GM19455 (cell line): ENCODE results near the gene HEATR9.
"Not testable (repeated sequence)": the region's sequence is repeated elsewhere in the genome, so short reads cannot be mapped to it uniquely, and the experiment has no call there.

Experiments
- ATAC-seq: cut with Tn5 transposase; IDR thresholded peaks from one replicate; pipeline ENCODE4 v1.9.1; 2021; ENCODE audit not compliant: unreplicated experiment

Gene HEATR9, protein sequence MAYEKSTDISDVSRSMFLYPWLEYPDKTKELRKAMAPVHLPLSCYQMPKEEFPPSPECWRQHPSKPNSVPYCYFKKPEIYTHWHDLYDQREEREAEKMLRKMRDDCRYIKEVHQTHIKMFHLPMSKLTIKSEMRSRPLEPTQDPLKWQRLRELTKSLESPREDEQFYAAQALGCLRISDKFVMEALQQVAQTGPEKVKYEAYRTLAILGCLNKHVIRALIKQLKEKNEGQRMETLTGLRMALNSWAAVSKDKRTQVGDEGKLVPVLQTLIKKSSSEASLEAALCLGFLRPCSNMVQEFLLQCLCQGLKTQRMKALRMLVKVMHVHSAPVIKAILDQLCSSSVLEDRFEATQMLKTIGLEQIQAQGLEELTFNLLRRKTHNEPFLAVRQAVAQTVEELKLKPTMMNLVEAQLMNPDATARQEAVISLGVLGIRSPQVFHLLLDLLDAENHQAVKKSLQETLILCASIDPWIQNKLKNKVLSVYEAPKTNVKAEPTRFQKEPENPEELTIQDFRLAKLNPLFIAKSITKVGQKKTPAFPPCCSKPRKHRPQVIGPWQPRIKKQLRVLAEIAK

GRCh38 chr17:35868737-35869136 is at the start of gene HEATR9:
HEATR9 (minus strand) TSS chr17:35868891; CDS start chr17:35868742, 149 bp downstream.
- ATAC-seq, result no peak

- no peak for ATAC-seq
These were observed 49.0 kb upstream of the HEATR9 start for GRCh38 chr17:35917519-35918213.

DNA sequence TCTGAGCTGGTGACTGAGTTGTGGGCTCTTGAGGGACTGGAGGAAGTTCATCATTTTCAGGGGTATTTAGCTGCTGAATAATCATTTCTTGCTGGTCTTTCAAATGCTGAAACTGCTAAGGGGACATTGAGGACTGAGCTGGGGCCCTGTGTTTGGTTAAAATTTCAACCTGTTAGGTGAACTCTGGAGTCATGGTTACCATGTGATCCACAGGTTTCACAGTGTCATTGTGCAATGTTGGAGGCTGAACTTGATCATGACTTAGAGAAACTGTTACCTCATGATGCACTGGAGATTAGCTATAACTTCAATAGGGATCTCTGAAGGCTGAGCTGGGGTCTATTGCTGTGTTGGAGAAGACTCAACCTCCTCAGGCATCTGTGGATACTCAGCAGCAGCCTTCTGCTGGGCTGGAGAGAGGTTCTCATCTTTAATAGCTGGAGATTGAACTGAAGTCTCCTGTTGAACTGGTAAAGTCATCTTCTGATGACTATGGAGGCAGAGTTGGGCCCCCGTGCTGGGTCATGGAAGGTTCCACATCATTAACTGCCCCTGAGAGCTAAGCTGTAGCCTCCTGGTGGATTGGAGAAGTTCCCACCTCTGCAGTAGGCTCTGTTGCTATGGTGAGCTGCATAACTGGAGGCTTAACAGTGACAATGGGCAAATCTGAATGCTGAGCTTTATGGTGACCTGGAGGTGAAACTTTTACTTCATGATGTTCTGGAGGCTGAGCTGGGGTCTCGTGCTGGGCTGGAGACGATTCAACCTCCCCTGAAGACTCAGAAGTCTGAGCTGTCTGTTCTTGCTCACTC is 46.7 kb upstream of the HEATR9 start:
- no peak for ATAC-seq

DNA sequence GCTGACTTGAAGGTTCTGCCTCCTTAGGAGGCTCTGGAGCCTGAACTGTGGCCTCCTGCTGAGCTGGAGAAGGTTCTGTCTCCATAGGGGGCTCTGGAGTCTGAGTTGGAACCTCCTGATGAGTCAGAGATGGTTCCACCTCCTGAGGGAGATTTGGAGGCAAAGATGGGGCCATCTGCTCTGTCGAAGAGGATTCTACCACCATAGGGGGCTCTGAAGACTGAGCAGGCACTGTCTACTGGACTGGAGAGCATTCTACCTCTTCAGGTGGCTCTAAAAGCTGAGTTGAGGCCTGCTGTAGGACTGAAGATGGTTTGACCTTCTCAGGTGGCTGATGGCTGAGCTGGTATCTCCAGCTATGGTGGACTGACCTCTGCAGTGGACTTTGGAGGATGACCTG is 45.7 kb upstream of the HEATR9 start:
- no peak for ATAC-seq

- ATAC-seq, result no peak
These were observed 44.9 kb upstream of the HEATR9 start for GRCh38 chr17:35913609-35914008.

DNA sequence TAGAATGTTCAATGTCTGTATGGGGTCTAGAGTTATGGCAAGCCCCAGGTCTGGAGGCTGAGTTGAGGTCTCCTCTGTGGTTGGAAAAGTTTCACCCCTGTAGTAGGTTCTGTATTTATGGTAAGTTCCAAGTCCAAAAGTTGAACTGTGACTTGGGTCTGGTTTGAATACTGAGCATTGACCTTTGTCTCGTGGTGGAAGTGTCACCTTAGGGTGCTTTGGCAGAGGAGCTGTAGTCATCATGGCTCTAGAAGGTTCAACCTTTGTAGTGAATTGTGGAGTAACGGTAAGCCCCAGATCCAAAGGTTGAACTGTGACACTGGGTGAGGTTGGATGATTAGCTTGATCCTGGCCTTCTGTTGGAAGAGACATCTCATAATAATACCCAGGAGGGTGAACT is 44.3 kb upstream of the HEATR9 start:
- ATAC-seq, result no peak

- no peak for ATAC-seq
These were observed 43.7 kb upstream of the HEATR9 start for GRCh38 chr17:35912339-35912912.

DNA sequence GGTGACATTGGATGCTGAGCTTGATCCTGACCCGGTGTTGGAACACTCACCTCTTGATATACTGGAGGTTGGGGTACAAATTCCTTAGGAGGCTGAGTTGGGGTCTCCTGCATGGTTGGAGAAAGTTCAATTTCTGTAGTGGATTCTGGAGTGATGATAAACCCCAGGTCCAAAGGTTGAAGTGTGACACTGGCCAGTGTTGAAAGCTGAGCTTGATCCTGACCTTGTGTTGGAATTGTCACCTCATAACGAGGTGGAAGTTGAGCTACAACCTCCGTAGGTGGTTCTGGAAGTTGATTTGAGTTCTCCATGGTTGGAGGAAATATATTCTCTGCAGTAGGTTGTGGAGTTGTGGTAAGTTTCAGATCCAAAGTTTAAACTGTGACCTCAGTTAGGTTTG is 40.7 kb upstream of the HEATR9 start:
- ATAC-seq, result no peak

- no peak for ATAC-seq
These were observed 39.0 kb upstream of the HEATR9 start for GRCh38 chr17:35907691-35908090.

DNA sequence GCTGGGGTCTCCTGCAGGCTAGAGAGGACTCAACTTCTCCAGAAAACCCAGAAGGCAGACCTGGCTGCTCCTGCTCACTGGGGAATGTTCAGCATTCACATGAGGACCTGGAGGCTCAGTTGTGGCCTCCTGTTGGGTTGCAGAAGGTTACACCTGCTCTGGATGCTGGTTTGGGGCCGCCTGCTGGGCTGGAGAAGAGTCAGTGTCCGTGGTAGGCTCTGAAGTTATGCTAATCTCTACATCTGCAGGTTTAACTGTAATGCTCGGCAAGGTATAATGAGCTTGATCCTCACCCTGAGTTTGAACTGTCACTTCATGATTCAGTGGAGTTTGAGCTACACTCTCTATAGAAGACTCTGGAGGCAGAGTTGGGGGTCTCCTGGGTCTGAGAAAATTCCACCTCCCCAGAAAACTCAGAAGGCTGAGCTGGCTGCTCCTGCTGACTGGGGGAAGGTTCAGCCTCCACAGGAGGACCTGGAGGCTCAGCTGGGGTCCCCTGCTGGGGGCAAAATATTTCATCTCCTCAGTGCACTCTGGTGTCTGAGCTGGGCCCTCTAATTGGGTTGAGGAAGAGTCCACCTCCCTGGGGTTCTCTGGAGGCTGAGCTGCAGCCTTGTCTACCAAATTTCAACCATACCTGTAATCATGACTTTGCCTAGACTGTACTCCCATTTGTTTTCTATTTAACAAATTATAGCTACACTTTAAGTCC is 38.4 kb upstream of the HEATR9 start:
- no peak for ATAC-seq

DNA sequence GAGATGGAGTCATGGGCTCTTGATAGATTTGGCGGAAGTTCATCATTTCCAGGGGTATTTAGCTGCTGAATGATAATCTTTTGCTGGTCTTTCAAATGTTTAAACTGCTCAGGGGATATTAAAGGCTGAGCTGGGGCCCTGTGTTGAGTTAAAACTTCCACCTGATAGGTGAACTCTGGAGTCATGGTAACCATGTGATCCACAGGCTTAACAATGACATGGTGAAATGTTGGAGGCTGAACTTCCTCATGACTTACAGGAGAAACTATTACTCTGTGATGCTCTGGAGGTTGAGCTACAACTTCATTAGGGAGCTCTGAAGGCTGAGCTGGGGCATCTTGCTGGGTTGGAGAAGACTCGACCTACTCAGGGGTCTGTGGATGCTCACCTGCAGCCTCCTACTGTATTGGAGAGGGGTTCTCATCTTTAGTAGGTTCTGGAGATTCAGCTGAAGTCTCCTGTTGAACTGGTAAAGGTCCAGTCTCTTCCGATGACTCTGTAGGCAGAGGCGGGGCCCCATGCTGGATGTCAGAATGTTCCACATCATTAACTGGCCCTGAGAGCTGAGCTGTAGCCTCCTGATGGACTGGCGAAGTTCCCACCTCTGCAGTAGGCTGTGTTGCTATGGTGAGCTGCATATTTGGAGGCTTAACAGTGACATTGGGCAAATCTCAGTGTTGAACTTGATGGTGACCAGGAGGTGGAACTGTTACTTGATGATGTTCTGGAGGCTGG is 37.7 kb upstream of the HEATR9 start:
- ATAC-seq, result no peak

- ATAC-seq, result no peak
These were observed 34.8 kb upstream of the HEATR9 start for GRCh38 chr17:35903451-35903850.

GRCh38 chr17:35901631-35902175 is 33.0 kb upstream of the HEATR9 start:
- ATAC-seq, result no peak

DNA sequence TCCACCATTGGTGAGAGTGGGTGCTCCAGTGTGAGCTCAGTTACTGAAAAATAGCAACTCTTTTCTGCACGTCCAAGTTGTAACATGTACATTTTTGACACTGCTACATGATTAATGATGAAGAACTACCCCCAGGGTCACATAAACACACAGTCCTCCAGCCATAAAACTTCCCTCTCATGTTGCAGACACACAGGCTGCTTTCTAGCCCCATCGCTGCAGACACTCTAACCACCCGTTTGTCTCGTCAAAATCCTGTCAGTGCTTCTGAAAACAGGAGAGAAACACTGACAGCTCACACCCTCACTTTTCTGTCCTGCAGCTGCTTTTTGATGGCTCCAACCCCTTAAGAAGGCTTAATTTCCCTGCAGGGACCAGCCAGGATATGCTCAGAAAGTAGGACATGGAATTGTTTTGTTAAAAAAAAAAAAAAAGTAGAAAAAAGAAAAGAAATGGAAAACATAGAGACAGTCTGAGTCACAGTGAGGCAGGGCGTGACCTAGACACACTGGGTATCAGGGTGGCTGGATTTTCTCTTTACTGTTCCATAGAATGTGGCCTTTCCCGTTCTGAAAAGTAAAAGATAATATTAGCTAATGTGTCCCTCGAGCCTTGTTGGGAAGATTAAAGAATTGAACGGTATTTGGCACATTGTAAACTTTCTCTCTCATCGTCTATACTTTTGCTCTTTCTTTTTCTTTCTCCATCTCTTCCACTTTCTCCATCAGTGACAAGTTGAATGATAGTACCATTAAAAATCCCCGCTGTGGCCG is 32.2 kb upstream of the HEATR9 start:
- no peak for ATAC-seq

GRCh38 chr17:35900280-35900679 is 31.6 kb upstream of the HEATR9 start:
- no peak for ATAC-seq

DNA sequence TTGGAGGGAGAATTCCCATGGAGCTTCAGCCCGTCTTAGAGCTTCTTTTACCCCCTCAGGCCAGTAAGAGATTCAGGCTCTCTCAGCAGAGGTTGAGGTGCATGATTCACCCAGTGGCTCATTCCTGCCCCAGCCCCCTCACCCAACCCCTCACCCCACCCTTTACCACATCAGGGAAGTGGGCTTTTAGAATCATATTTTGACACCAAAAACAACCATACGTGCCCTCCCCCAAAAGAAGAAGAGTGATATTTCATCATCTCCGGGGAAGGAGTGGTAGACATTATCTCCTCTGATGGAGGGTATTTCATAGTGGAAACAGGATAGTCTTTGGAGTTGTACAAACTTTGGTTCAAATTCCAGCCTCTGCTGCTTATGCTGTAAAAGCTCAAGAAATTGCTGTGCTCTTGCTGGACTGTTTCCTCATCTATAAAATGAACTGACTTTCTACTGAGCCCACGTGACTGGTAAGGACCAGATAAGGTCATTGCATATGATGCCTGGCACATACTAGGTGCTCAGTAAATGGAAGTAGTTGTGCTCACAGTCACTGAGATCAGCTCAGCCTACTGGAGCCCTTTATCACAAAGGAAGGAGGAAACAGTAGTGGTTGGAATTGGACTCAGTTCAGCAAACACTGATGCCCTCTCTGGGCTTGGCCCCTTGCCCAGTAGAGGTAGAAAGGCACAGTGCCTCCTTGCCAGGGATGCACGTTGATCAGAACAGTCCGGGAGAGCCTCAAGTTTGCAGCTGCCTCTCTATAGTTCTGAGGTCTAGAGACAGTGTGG is 29.8 kb upstream of the HEATR9 start:
- ATAC-seq, result no peak

- ATAC-seq, result not testable (repeated sequence)
These were observed 29.1 kb upstream of the HEATR9 start for GRCh38 chr17:35897772-35898171.
